Hematopoietic multipotent progenitor cell (in vitro differentiated cells): ENCODE measurements around the gene FBP1. TPM values are rescaled to one million over a fixed set of nuclear protein-coding genes. Genes with fewer than 3 reads are reported as not detected.

ENCODE experiments used
- DNase-seq, 3 donors: peaks; one replicate each; pipeline ENCODE4 v3.0.0-alpha.2; 2011 to 2015; ENCODE audit warnings: low read depth in 2 of 3, low spot score in 2 of 3
- total RNA-seq: library from RNA; depleted of rRNA; stranded (reverse); fragments of >200 nt; gene quantifications from one replicate; pipeline ENCODE4 v1.2.3, GENCODE V29; 2012

Gene FBP1
- total RNA-seq, 1 donor: 0.54 TPM

GRCh38 chr9:94657021-94657725 is 17.9 kb upstream of the FBP1 start:
- no peak for DNase-seq

GRCh38 chr9:94656200-94656599 is 16.9 kb upstream of the FBP1 start:
- DNase-seq: peak in 2 of 3 donors; percentile 80 to 90

GRCh38 chr9:94655739-94656138 is 16.4 kb upstream of the FBP1 start:
- DNase-seq: no peak

GRCh38 chr9:94654165-94654894 is 15.0 kb upstream of the FBP1 start:
- DNase-seq: no peak

GRCh38 chr9:94650949-94651348 is 11.6 kb upstream of the FBP1 start:
- DNase-seq: no peak

GRCh38 chr9:94649100-94649819 is 9.9 kb upstream of the FBP1 start:
- peak in 1 of 3 donors; percentile 61 for DNase-seq

- DNase-seq: no peak
Measured at GRCh38 chr9:94648185-94648584, 8.9 kb upstream of the FBP1 start.

GRCh38 chr9:94645901-94646300 is 6.6 kb upstream of the FBP1 start:
- DNase-seq: no peak

GRCh38 chr9:94644543-94644942 is 5.2 kb upstream of the FBP1 start:
- DNase-seq: no peak

GRCh38 chr9:94643741-94644140 is 4.4 kb upstream of the FBP1 start:
- no peak for DNase-seq

- DNase-seq: no peak
Measured at GRCh38 chr9:94643176-94643575, 3.9 kb upstream of the FBP1 start.

GRCh38 chr9:94642501-94642900 is 3.2 kb upstream of the FBP1 start:
- no peak for DNase-seq

- DNase-seq: no peak
Measured at GRCh38 chr9:94639999-94640376, 670 bp upstream of the FBP1 start.

- DNase-seq: peak in 1 of 3 donors; percentile 9
Measured at GRCh38 chr9:94638335-94639060, 820 bp downstream of the FBP1 start.

- no peak for DNase-seq
Measured at GRCh38 chr9:94632737-94633136, 6.6 kb downstream of the FBP1 start.

- DNase-seq: no peak
Measured at GRCh38 chr9:94631599-94631998, 7.7 kb downstream of the FBP1 start.

- no peak for DNase-seq
Measured at GRCh38 chr9:94630833-94631232, 8.5 kb downstream of the FBP1 start.

GRCh38 chr9:94630281-94630680 is 9.0 kb downstream of the FBP1 start:
- no peak for DNase-seq

- DNase-seq: no peak
Measured at GRCh38 chr9:94627287-94627686, 12.0 kb downstream of the FBP1 start.

GRCh38 chr9:94625835-94626234 is 13.5 kb downstream of the FBP1 start:
- DNase-seq: no peak

GRCh38 chr9:94624629-94625028 is 14.7 kb downstream of the FBP1 start:
- DNase-seq: no peak
